Activated CD4-positive, alpha-beta memory T cell treated with anti-CD3 and anti-CD28 coated beads for 36 hours (primary cell): ENCODE data around the gene HGFAC. TPM values are rescaled to one million over a fixed set of nuclear protein-coding genes. Genes with fewer than 3 reads are reported as not detected.
"Not testable (repeated sequence)": the region's sequence is repeated elsewhere in the genome, so short reads cannot be mapped to it uniquely, and the experiment has no call there.

Experiments
- CTCF ChIA-PET: fragments of 350-600 bp; sonication (Branson Sonifier 250); formaldehyde crosslinking; loops from one replicate; lab custom pipeline; 2021; ENCODE audit warnings: antibody characterized with exemption, inconsistent platforms; lab: Charles Lee
- POLR2A ChIA-PET: fragments of 350-600 bp; sonication (Branson Sonifier 250); formaldehyde crosslinking; loops from one replicate; lab custom pipeline; 2021; ENCODE audit warnings: antibody characterized with exemption; lab: Charles Lee
- DNase-seq: peaks from one replicate; pipeline ENCODE4 v3.0.0-alpha.2; 2020
- H3K27ac Mint-ChIP-seq: one replicate; pipeline ENCODE4 v1.8.0; 2021; ENCODE audit warnings: mixed read lengths
- H3K27me3 Mint-ChIP-seq: one replicate; pipeline ENCODE4 v1.8.0; 2021; ENCODE audit warnings: mixed read lengths
- H3K36me3 Mint-ChIP-seq: one replicate; pipeline ENCODE4 v1.8.0; 2021; ENCODE audit warnings: mixed read lengths
- H3K4me1 Mint-ChIP-seq: one replicate; pipeline ENCODE4 v1.8.0; 2021; ENCODE audit warnings: low read depth, mixed read lengths
- H3K4me3 Mint-ChIP-seq: one replicate; pipeline ENCODE4 v1.8.0; 2021; ENCODE audit warnings: mild to moderate bottlenecking, mixed read lengths
- H3K9me3 Mint-ChIP-seq: one replicate; pipeline ENCODE4 v1.8.0; 2021; ENCODE audit warnings: mixed read lengths
- intact Hi-C: fragments of 100-400 bp; cut with micrococcal nuclease; formaldehyde crosslinking; loops from one replicate; pipeline ENCODE4 v1.15.1; 2023
- total RNA-seq, 2 experiments: library from RNA; stranded (reverse); gene quantifications; one replicate each; pipeline ENCODE4 v1.2.3, GENCODE V29; 2021

Gene HGFAC
- total RNA-seq, 2 experiments from 2014 or later, result not detected

- H3K4me3 Mint-ChIP-seq, result no peak overlapping the region
These were observed 7.3 kb downstream of the HGFAC start for GRCh38 chr4:3449047-3449573.

GRCh38 chr4:3449574-3450534 is 8.1 kb downstream of the HGFAC start:
- Mint-ChIP-seq H3K9me3 (peaks cover 3% of the 10 kb centered on the region), H3K4me1 (no peaks in the 10 kb centered on the region), H3K27ac (no peak overlapping the region), H3K4me3 (no peak overlapping the region), H3K27me3 (no peaks in the 10 kb centered on the region), H3K36me3 (no peaks in the 10 kb centered on the region)
- DNase-seq, result no peak
- ChIA-PET CTCF (no interaction called here), POLR2A (no interaction called here)
- intact Hi-C loops, result no loop called here

More at GRCh38 chr4:3449047-3449573, 7.3 kb downstream of the HGFAC start:
- ChIA-PET CTCF (no interaction called here), POLR2A (no interaction called here)
- Mint-ChIP-seq H3K4me1 (no peaks in the 10 kb centered on the region), H3K9me3 (no peaks in the 10 kb centered on the region), H3K27ac (no peak overlapping the region), H3K36me3 (no peaks in the 10 kb centered on the region), H3K27me3 (no peaks in the 10 kb centered on the region)
- intact Hi-C loops, result no loop called here
- no peak for DNase-seq

- H3K9me3 Mint-ChIP-seq, result peaks cover 11% of the 10 kb centered on the region
- H3K4me1 Mint-ChIP-seq, result no peaks in the 10 kb centered on the region
- H3K27me3 Mint-ChIP-seq, result no peaks in the 10 kb centered on the region
- intact Hi-C loops, result no loop called here
- DNase-seq, result no peak
- CTCF ChIA-PET, result no interaction called here
- H3K27ac Mint-ChIP-seq, result no peak overlapping the region
- peaks cover 2% of the 10 kb centered on the region for H3K36me3 Mint-ChIP-seq
- POLR2A ChIA-PET, result no interaction called here
- H3K4me3 Mint-ChIP-seq, result no peak overlapping the region
These were observed 8.9 kb downstream of the HGFAC start for GRCh38 chr4:3450643-3451042.

GRCh38 chr4:3451956-3452355 is 10.2 kb downstream of the HGFAC start:
- H3K9me3 Mint-ChIP-seq, result peaks cover 14% of the 10 kb centered on the region
- peaks cover 2% of the 10 kb centered on the region for H3K36me3 Mint-ChIP-seq
- H3K27me3 Mint-ChIP-seq, result no peaks in the 10 kb centered on the region
- H3K4me3 Mint-ChIP-seq, result no peak overlapping the region
- no peak for DNase-seq
- no peaks in the 10 kb centered on the region for H3K4me1 Mint-ChIP-seq
- ChIA-PET POLR2A (no interaction called here), CTCF (interaction anchor here (0.7 to 0.9 kb wide), 2 partner anchors 8 to 106 kb away, joined by 3 read pairs; no protein-coding TSS in a partner anchor)
- H3K27ac Mint-ChIP-seq, result no peak overlapping the region
- intact Hi-C loops, result no loop called here

- DNase-seq, result no peak
- intact Hi-C loops, result no loop called here
- Mint-ChIP-seq H3K27me3 (no peaks in the 10 kb centered on the region), H3K27ac (no peak overlapping the region), H3K9me3 (peaks cover 14% of the 10 kb centered on the region), H3K4me3 (no peak overlapping the region), H3K36me3 (peaks cover 2% of the 10 kb centered on the region), H3K4me1 (no peaks in the 10 kb centered on the region)
- POLR2A ChIA-PET, result no interaction called here
- CTCF ChIA-PET, result interaction anchor here (0.7 kb wide), 1 partner anchor 9 kb away, joined by 3 read pairs; no protein-coding TSS in a partner anchor
These were observed 10.6 kb downstream of the HGFAC start for GRCh38 chr4:3452376-3452775.

GRCh38 chr4:3455596-3455995 is 13.8 kb downstream of the HGFAC start:
- H3K36me3 Mint-ChIP-seq, DNase-seq, H3K4me3 Mint-ChIP-seq, CTCF ChIA-PET, H3K27me3 Mint-ChIP-seq, H3K27ac Mint-ChIP-seq, intact Hi-C loops, H3K4me1 Mint-ChIP-seq, POLR2A ChIA-PET: not testable (repeated sequence)
- peaks cover 14% of the 10 kb centered on the region for H3K9me3 Mint-ChIP-seq

- CTCF ChIA-PET, result no interaction called here
- no peaks in the 10 kb centered on the region for H3K4me1 Mint-ChIP-seq
- DNase-seq, result no peak
- H3K9me3 Mint-ChIP-seq, result peaks cover 14% of the 10 kb centered on the region
- H3K27ac Mint-ChIP-seq, result no peak overlapping the region
- POLR2A ChIA-PET, result interaction anchor here (1.4 kb wide), 1 partner anchor 32 kb away, joined by 3 read pairs; no protein-coding TSS in a partner anchor
- intact Hi-C loops, result no loop called here
- H3K4me3 Mint-ChIP-seq, result no peak overlapping the region
- H3K36me3 Mint-ChIP-seq, result peaks cover 2% of the 10 kb centered on the region
- peaks cover 10% of the 10 kb centered on the region for H3K27me3 Mint-ChIP-seq
These were observed 16.6 kb downstream of the HGFAC start for GRCh38 chr4:3458371-3458770.

- H3K4me3 Mint-ChIP-seq, DNase-seq, H3K36me3 Mint-ChIP-seq, H3K27ac Mint-ChIP-seq, H3K27me3 Mint-ChIP-seq, intact Hi-C loops, CTCF ChIA-PET, H3K4me1 Mint-ChIP-seq, POLR2A ChIA-PET: not testable (repeated sequence)
- peaks cover 14% of the 10 kb centered on the region for H3K9me3 Mint-ChIP-seq
These were observed 17.4 kb downstream of the HGFAC start for GRCh38 chr4:3459156-3459555.

GRCh38 chr4:3460926-3461325 is 19.2 kb downstream of the HGFAC start:
- H3K9me3 Mint-ChIP-seq, result peaks cover under 1% of the 10 kb centered on the region
- H3K27me3 Mint-ChIP-seq, result peaks cover 17% of the 10 kb centered on the region
- H3K4me1 Mint-ChIP-seq, result no peaks in the 10 kb centered on the region
- no peak overlapping the region for H3K4me3 Mint-ChIP-seq
- no peaks in the 10 kb centered on the region for H3K36me3 Mint-ChIP-seq
- no peak for DNase-seq
- intact Hi-C loops, result no loop called here
- ChIA-PET CTCF (no interaction called here), POLR2A (no interaction called here)
- H3K27ac Mint-ChIP-seq, result no peak overlapping the region

- ChIA-PET POLR2A (no interaction called here), CTCF (no interaction called here)
- Mint-ChIP-seq H3K36me3 (no peaks in the 10 kb centered on the region), H3K9me3 (no peaks in the 10 kb centered on the region), H3K4me1 (no peaks in the 10 kb centered on the region), H3K4me3 (no peak overlapping the region), H3K27me3 (peaks cover 17% of the 10 kb centered on the region), H3K27ac (no peak overlapping the region)
- intact Hi-C loops, result no loop called here
- no peak for DNase-seq
These were observed 19.9 kb downstream of the HGFAC start for GRCh38 chr4:3461515-3462291.

- H3K4me1 Mint-ChIP-seq, result no peaks in the 10 kb centered on the region
- ChIA-PET POLR2A (no interaction called here), CTCF (no interaction called here)
- intact Hi-C loops, result no loop called here
- H3K4me3 Mint-ChIP-seq, result no peak overlapping the region
- no peak for DNase-seq
- H3K27ac Mint-ChIP-seq, result no peak overlapping the region
- H3K36me3 Mint-ChIP-seq, result no peaks in the 10 kb centered on the region
- H3K27me3 Mint-ChIP-seq, result peaks cover 17% of the 10 kb centered on the region
- H3K9me3 Mint-ChIP-seq, result no peaks in the 10 kb centered on the region
These were observed 20.6 kb downstream of the HGFAC start for GRCh38 chr4:3462321-3462789.
